ENCODE results near the gene FMNL2. TPM values are rescaled to one million over a fixed set of nuclear protein-coding genes. Genes with fewer than 3 reads are reported as not detected.

FMNL2 gene
- total RNA-seq, 1 donor from 2014 or later, result 34.3 TPM

DNA sequence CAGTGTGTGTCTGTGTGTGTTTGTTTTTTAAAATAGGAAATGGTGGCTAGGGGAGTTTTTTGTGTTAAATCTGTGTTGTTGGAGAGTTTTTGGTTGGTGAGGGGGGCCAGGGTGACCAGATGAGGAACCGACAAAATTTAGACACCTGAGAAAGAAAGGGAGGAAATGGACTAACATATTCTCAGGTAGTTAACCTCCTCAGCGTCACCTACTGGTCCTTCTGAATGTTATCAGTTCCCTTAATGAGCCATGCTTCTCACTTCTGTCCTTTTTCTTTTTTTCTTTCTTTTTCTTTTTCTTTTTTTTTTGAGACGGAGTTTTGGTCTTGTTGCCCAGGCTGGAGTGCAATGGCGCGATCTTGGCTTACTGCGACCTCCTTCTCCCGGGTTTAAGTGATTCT, 107.0 kb downstream of the FMNL2 start:
- no peak overlapping the region for H3K27ac Mint-ChIP-seq (ENCODE audit: unreplicated experiment)
- no peak overlapping the region for H3K9ac ChIP-seq (ENCODE audit: low read length)
- FAIRE-seq, result no peak
- no peak overlapping the region for H3K4me3 ChIP-seq (ENCODE audit: insufficient read depth, low read depth, low read length)
- H3K4me1 Mint-ChIP-seq (ENCODE audit: low read depth, unreplicated experiment), result peaks cover 40% of the 10 kb centered on the region
- H3K27me3 Mint-ChIP-seq (ENCODE audit: low read depth, unreplicated experiment), result no peaks in the 10 kb centered on the region
- H3K4me2 ChIP-seq (ENCODE audit: low read length), result no peak overlapping the region
- peaks cover 2% of the 10 kb centered on the region for H3K9me3 Mint-ChIP-seq (ENCODE audit: unreplicated experiment)
- TF ChIP-seq EZH2 (IDR thresholded peaks at IDR 0.05; ENCODE audit: insufficient read depth, low read length), result no peak
- H3K36me3 Mint-ChIP-seq (ENCODE audit: low read depth, unreplicated experiment), result no peaks in the 10 kb centered on the region
- H3K27me3 ChIP-seq (ENCODE audit: insufficient read depth, low read length), result no peaks in the 10 kb centered on the region
- H3K9me3 ChIP-seq (ENCODE audit: insufficient read depth, low read depth, low read length), result no peaks in the 10 kb centered on the region
- H4K20me1 ChIP-seq (ENCODE audit: insufficient read depth, low read length), result no peaks in the 10 kb centered on the region
- no peak for DNase-seq (ENCODE audit: low read depth)
- no peak overlapping the region for H2AFZ ChIP-seq (ENCODE audit: low read depth, low read length)
- H3K27ac ChIP-seq (ENCODE audit: low read depth, low read length), result no peak overlapping the region
- peaks cover 34% of the 10 kb centered on the region for H3K79me2 ChIP-seq (ENCODE audit: insufficient read depth, low read length)
- H3K36me3 ChIP-seq (ENCODE audit: insufficient read depth, low read length), result no peaks in the 10 kb centered on the region
- H3K4me3 Mint-ChIP-seq (ENCODE audit: unreplicated experiment), result no peak overlapping the region
- peaks cover 17% of the 10 kb centered on the region for H3K4me1 ChIP-seq (ENCODE audit: insufficient read depth, low read length)

- Histone ChIP-seq H3K27ac (ENCODE audit: low read depth, low read length) (no peak overlapping the region), H4K20me1 (ENCODE audit: insufficient read depth, low read length) (no peaks in the 10 kb centered on the region), H2AFZ (ENCODE audit: low read depth, low read length) (no peak overlapping the region), H3K4me3 (ENCODE audit: insufficient read depth, low read depth, low read length) (no peak overlapping the region), H3K9ac (ENCODE audit: low read length) (no peak overlapping the region), H3K27me3 (ENCODE audit: insufficient read depth, low read length) (no peaks in the 10 kb centered on the region), H3K4me1 (ENCODE audit: insufficient read depth, low read length) (peaks cover 17% of the 10 kb centered on the region), H3K36me3 (ENCODE audit: insufficient read depth, low read length) (no peaks in the 10 kb centered on the region), H3K79me2 (ENCODE audit: insufficient read depth, low read length) (peaks cover 40% of the 10 kb centered on the region), H3K9me3 (ENCODE audit: insufficient read depth, low read depth, low read length) (no peaks in the 10 kb centered on the region), H3K4me2 (ENCODE audit: low read length) (no peak overlapping the region)
- DNase-seq (ENCODE audit: low read depth), result peak; percentile 56
- TF ChIP-seq EZH2 (IDR thresholded peaks at IDR 0.05; ENCODE audit: insufficient read depth, low read length) (no peak), CTCF (IDR thresholded peaks at IDR 0.05; ENCODE audit: insufficient read depth, low read depth, low read length) (no peak)
- no peaks in the 10 kb centered on the region for H3K36me3 Mint-ChIP-seq (ENCODE audit: low read depth, unreplicated experiment)
- H3K27me3 Mint-ChIP-seq (ENCODE audit: low read depth, unreplicated experiment), result no peaks in the 10 kb centered on the region
- no peak for FAIRE-seq
- no peak overlapping the region for H3K27ac Mint-ChIP-seq (ENCODE audit: unreplicated experiment)
- no peak overlapping the region for H3K4me3 Mint-ChIP-seq (ENCODE audit: unreplicated experiment)
- H3K9me3 Mint-ChIP-seq (ENCODE audit: unreplicated experiment), result peaks cover 2% of the 10 kb centered on the region
- H3K4me1 Mint-ChIP-seq (ENCODE audit: low read depth, unreplicated experiment), result peaks cover 52% of the 10 kb centered on the region
Measured at GRCh38 chr2:152443771-152444170, 108.8 kb downstream of the FMNL2 start.

GRCh38 chr2:152444448-152444847, 109.5 kb downstream of the FMNL2 start:
- Histone ChIP-seq H3K27me3 (ENCODE audit: insufficient read depth, low read length) (no peaks in the 10 kb centered on the region), H3K4me1 (ENCODE audit: insufficient read depth, low read length) (peaks cover 17% of the 10 kb centered on the region), H2AFZ (ENCODE audit: low read depth, low read length) (no peak overlapping the region), H3K4me2 (ENCODE audit: low read length) (no peak overlapping the region), H3K4me3 (ENCODE audit: insufficient read depth, low read depth, low read length) (no peak overlapping the region), H4K20me1 (ENCODE audit: insufficient read depth, low read length) (no peaks in the 10 kb centered on the region), H3K27ac (ENCODE audit: low read depth, low read length) (no peak overlapping the region), H3K36me3 (ENCODE audit: insufficient read depth, low read length) (no peaks in the 10 kb centered on the region), H3K9ac (ENCODE audit: low read length) (no peak overlapping the region), H3K9me3 (ENCODE audit: insufficient read depth, low read depth, low read length) (no peaks in the 10 kb centered on the region), H3K79me2 (ENCODE audit: insufficient read depth, low read length) (peaks cover 43% of the 10 kb centered on the region)
- Mint-ChIP-seq H3K4me1 (ENCODE audit: low read depth, unreplicated experiment) (peaks cover 56% of the 10 kb centered on the region), H3K27ac (ENCODE audit: unreplicated experiment) (no peak overlapping the region), H3K4me3 (ENCODE audit: unreplicated experiment) (no peak overlapping the region), H3K9me3 (ENCODE audit: unreplicated experiment) (peaks cover 2% of the 10 kb centered on the region), H3K36me3 (ENCODE audit: low read depth, unreplicated experiment) (no peaks in the 10 kb centered on the region), H3K27me3 (ENCODE audit: low read depth, unreplicated experiment) (no peaks in the 10 kb centered on the region)
- TF ChIP-seq CTCF (IDR thresholded peaks at IDR 0.05; ENCODE audit: insufficient read depth, low read depth, low read length), result no peak
- no peak for TF ChIP-seq EZH2 (IDR thresholded peaks at IDR 0.05; ENCODE audit: insufficient read depth, low read length)
- FAIRE-seq, result no peak
- no peak for DNase-seq (ENCODE audit: low read depth)

All from astrocyte (in vitro differentiated cells and primary cell).